ENCODE data around the gene KDM3A.

Gene KDM3A

GRCh38 chr2:86500325-86501083 lies 59.3 kb downstream of the KDM3A start:
- Histone ChIP-seq H3K27me3 (replicated peaks) (no peaks in the 10 kb centered on the region), H3K36me3 (replicated peaks) (peaks cover 34% of the 10 kb centered on the region), H3K4me3 (ENCODE audit: low read depth, low read length) (no peak overlapping the region), H3K27ac (no peak overlapping the region)
- DNase-seq = no peak
- no peak for TF ChIP-seq CTCF (IDR thresholded peaks at IDR 0.05; ENCODE audit: low read depth, low read length, missing control alignments)
- in situ Hi-C loops (cut with HindIII; ENCODE audit: low pct_ligation_motif_present, low sequenced_read_pairs) = no loop called here

GRCh38 chr2:86507600-86507999 lies 66.4 kb downstream of the KDM3A start:
- in situ Hi-C loops (cut with HindIII; ENCODE audit: low pct_ligation_motif_present, low sequenced_read_pairs) = no loop called here
- Histone ChIP-seq H3K36me3 (replicated peaks) (peaks cover 9% of the 10 kb centered on the region), H3K4me3 (ENCODE audit: low read depth, low read length) (no peak overlapping the region), H3K27me3 (replicated peaks) (no peaks in the 10 kb centered on the region), H3K27ac (no peak overlapping the region)
- no peak for DNase-seq
- no peak for TF ChIP-seq CTCF (IDR thresholded peaks at IDR 0.05; ENCODE audit: low read depth, low read length, missing control alignments)

GRCh38 chr2:86510436-86510933 lies 69.3 kb downstream of the KDM3A start:
- Histone ChIP-seq H3K36me3 (replicated peaks) (peaks cover 8% of the 10 kb centered on the region), H3K27me3 (replicated peaks) (no peaks in the 10 kb centered on the region), H3K4me3 (ENCODE audit: low read depth, low read length) (no peak overlapping the region), H3K27ac (no peak overlapping the region)
- TF ChIP-seq CTCF (IDR thresholded peaks at IDR 0.05; ENCODE audit: low read depth, low read length, missing control alignments) = no peak
- in situ Hi-C loops (cut with HindIII; ENCODE audit: low pct_ligation_motif_present, low sequenced_read_pairs) = no loop called here
- DNase-seq = no peak

- Histone ChIP-seq H3K36me3 (replicated peaks) (peaks cover 7% of the 10 kb centered on the region), H3K27ac (no peak overlapping the region), H3K4me3 (ENCODE audit: low read depth, low read length) (no peak overlapping the region), H3K27me3 (replicated peaks) (no peaks in the 10 kb centered on the region)
- no peak for TF ChIP-seq CTCF (IDR thresholded peaks at IDR 0.05; ENCODE audit: low read depth, low read length, missing control alignments)
- DNase-seq = no peak
- in situ Hi-C loops (cut with HindIII; ENCODE audit: low pct_ligation_motif_present, low sequenced_read_pairs) = no loop called here
Observed at GRCh38 chr2:86512034-86512433, 70.9 kb downstream of the KDM3A start.

- peaks cover 2% of the 10 kb centered on the region for H3K36me3 ChIP-seq (replicated peaks)
- in situ Hi-C loops (cut with HindIII; ENCODE audit: low pct_ligation_motif_present, low sequenced_read_pairs) = no loop called here
- no peak overlapping the region for H3K4me3 ChIP-seq (ENCODE audit: low read depth, low read length)
- DNase-seq = no peak
- H3K27me3 ChIP-seq (replicated peaks) = no peaks in the 10 kb centered on the region
- TF ChIP-seq CTCF (IDR thresholded peaks at IDR 0.05; ENCODE audit: low read depth, low read length, missing control alignments) = no peak
- no peak overlapping the region for H3K27ac ChIP-seq
Observed at GRCh38 chr2:86512892-86513291, 71.7 kb downstream of the KDM3A start.
